Naive thymus-derived CD4-positive, alpha-beta T cell (primary cell): ENCODE measurements around the gene SLC12A4. TPM values are rescaled to one million over a fixed set of nuclear protein-coding genes. Genes with fewer than 3 reads are reported as not detected.
"Not testable (repeated sequence)": the region's sequence is repeated elsewhere in the genome, so short reads cannot be mapped to it uniquely, and the experiment has no call there.

Experiments used
- ATAC-seq: fragments of 150-1000 bp; cut with Tn5 transposase; 2 replicates; pipeline ENCODE4 v1.10.0; 2021; ENCODE audit warnings: mild to moderate bottlenecking, moderate library complexity
- CTCF ChIA-PET: fragments of 350-600 bp; sonication (Branson Sonifier 250); formaldehyde crosslinking; loops from one replicate; lab custom pipeline; 2021; ENCODE audit warnings: antibody characterized with exemption; lab: Charles Lee
- POLR2A ChIA-PET: fragments of 350-600 bp; sonication (Branson Sonifier 250); formaldehyde crosslinking; loops from one replicate; lab custom pipeline; 2021; ENCODE audit warnings: antibody characterized with exemption, inconsistent platforms; lab: Charles Lee
- DNase-seq, 9 donors: peaks; one replicate each; pipeline versions ENCODE4 v3.0.0 to v3.0.0-alpha.2; 2020 to 2022; ENCODE audit warnings: mixed read lengths in 1 of 9
- H3K27ac ChIP-seq: one replicate; pipeline ENCODE4 v1.7.0; 2013; ENCODE audit warnings: mild to moderate bottlenecking, low read depth, low read length, moderate library complexity
- H3K27me3 ChIP-seq, 2 donors: one replicate each; pipeline ENCODE4 v1.7.0; 2013; ENCODE audit warnings: low read length in 2 of 2, mild to moderate bottlenecking in 2 of 2, moderate library complexity in 2 of 2; ENCODE audit not compliant: control insufficient read depth in 2 of 2, insufficient read depth in 2 of 2
- H3K36me3 ChIP-seq, 3 experiments: 1 replicate in 2 of 3; 2 replicates in 1 of 3; pipeline ENCODE4 v1.7.0; 2013; ENCODE audit warnings: low read length in 3 of 3, mild to moderate bottlenecking in 3 of 3, moderate library complexity in 1 of 3; ENCODE audit not compliant: insufficient read depth in 3 of 3, control insufficient read depth in 2 of 3
- H3K4me1 ChIP-seq, 2 donors: one replicate each; pipeline ENCODE4 v1.7.0; 2013; ENCODE audit warnings: low read length in 2 of 2, mild to moderate bottlenecking in 2 of 2, moderate library complexity in 1 of 2; ENCODE audit not compliant: control insufficient read depth in 2 of 2, insufficient read depth in 2 of 2
- H3K4me3 ChIP-seq: 2 replicates; pipeline ENCODE4 v1.7.0; 2013; ENCODE audit warnings: mild to moderate bottlenecking, low read length
- H3K9me3 ChIP-seq, 3 experiments: 1 replicate in 2 of 3; 2 replicates in 1 of 3; pipeline ENCODE4 v1.7.0; 2013; ENCODE audit warnings: low read length in 3 of 3; ENCODE audit not compliant: control insufficient read depth in 2 of 3
- H3K27ac Mint-ChIP-seq, 9 donors: one replicate each; pipeline ENCODE4 v1.8.0; 2020 to 2022; ENCODE audit warnings: mixed read lengths in 9 of 9, mild to moderate bottlenecking in 8 of 9, moderate library complexity in 5 of 9, inconsistent platforms in 2 of 9
- H3K27me3 Mint-ChIP-seq, 5 donors: one replicate each; pipeline ENCODE4 v1.8.0; 2021 to 2022; ENCODE audit warnings: mixed read lengths in 5 of 5, mild to moderate bottlenecking in 1 of 5
- H3K36me3 Mint-ChIP-seq, 5 donors: one replicate each; pipeline ENCODE4 v1.8.0; 2020 to 2022; ENCODE audit warnings: mixed read lengths in 5 of 5, mild to moderate bottlenecking in 3 of 5, inconsistent platforms in 1 of 5
- H3K4me1 Mint-ChIP-seq, 7 donors: one replicate each; pipeline ENCODE4 v1.8.0; 2020 to 2022; ENCODE audit warnings: mixed read lengths in 7 of 7, mild to moderate bottlenecking in 3 of 7, inconsistent platforms in 1 of 7
- H3K4me3 Mint-ChIP-seq, 10 donors: one replicate each; pipeline ENCODE4 v1.8.0; 2020 to 2022; ENCODE audit warnings: mild to moderate bottlenecking in 10 of 10, mixed read lengths in 10 of 10, moderate library complexity in 6 of 10, inconsistent platforms in 2 of 10
- H3K9me3 Mint-ChIP-seq, 11 donors: one replicate each; pipeline ENCODE4 v1.8.0; 2020 to 2022; ENCODE audit warnings: mixed read lengths in 11 of 11, mild to moderate bottlenecking in 4 of 11, inconsistent platforms in 1 of 11, moderate library complexity in 1 of 11
- intact Hi-C, 2 donors: fragments of 100-400 bp; cut with micrococcal nuclease; formaldehyde crosslinking; loops; one replicate each; pipeline ENCODE4 v1.15.1; 2023
- polyA plus RNA-seq, 2 donors: library from polyadenylated mRNA; unstranded; fragments of 300-500 nt; fragmentation: Illumina TruSeq; gene quantifications; one replicate each; pipeline ENCODE4 v1.2.3, GENCODE V29; 2021
- total RNA-seq, 6 experiments: library from RNA in 5 of 6; stranded (reverse) in 5 of 6; gene quantifications; 1 replicate in 5 of 6; 2 replicates in 1 of 6; pipeline ENCODE4 v1.2.3 and lab custom pipeline; 2021 to 2026

Gene SLC12A4
- total and polyA plus RNA-seq, 7 experiments from 2014 or later, result 3.8 to 44.4 (median 28.1) TPM

- Mint-ChIP-seq H3K36me3 (peaks cover 5 to 22% (median 7%) of the 10 kb centered on the region in 5 donors), H3K4me3 (peak overlapping the region in 7 of 10 donors; percentile 89 to 100 (median 100)), H3K4me1 (peaks cover 32 to 62% (median 46%) of the 10 kb centered on the region in 7 donors), H3K27ac (peak overlapping the region in 6 of 9 donors; percentile 87 to 99 (median 98))
- CTCF ChIA-PET, result interaction anchor here (0.6 to 0.7 kb wide), 5 partner anchors 60 to 1399 kb away, joined by 3 to 4 read pairs (median 4); no protein-coding TSS in a partner anchor
- H3K27me3 Mint-ChIP-seq, H3K27me3 ChIP-seq, H3K9me3 Mint-ChIP-seq, H3K4me3 ChIP-seq, H3K9me3 ChIP-seq, DNase-seq, ATAC-seq: not testable (repeated sequence)
- Histone ChIP-seq H3K27ac (peak overlapping the region; percentile 77), H3K36me3 (peaks cover 19 to 37% (median 20%) of the 10 kb centered on the region in 3 experiments), H3K4me1 (peaks cover 21 to 42% of the 10 kb centered on the region in 2 donors)
- POLR2A ChIA-PET, result interaction anchor here (0.6 to 4.5 kb wide), 10 partner anchors 28 to 422 kb away, joined by 3 to 35 read pairs (median 5); partner anchors contain the start of genes NUTF2 and THAP11
- intact Hi-C loops, result loop anchor here (2.0 to 5.0 kb wide), 4 partner anchors 277 to 375 kb away; partner anchors contain the start of genes PRMT7 (in 2 of the 2), SLC7A6OS (in 2 of the 2), ACD (in 1 of the 2) and CTCF (in 1 of the 2)
Measured at GRCh38 chr16:67937713-67938112, 30.7 kb downstream of the SLC12A4 start.

GRCh38 chr16:67936880-67937605, 31.4 kb downstream of the SLC12A4 start:
- H3K4me3 Mint-ChIP-seq, result peak overlapping the region; percentile 89 to 100 (median 100)
- peaks cover 19 to 40% (median 20%) of the 10 kb centered on the region in 3 experiments for H3K36me3 ChIP-seq
- DNase-seq (peak in 4 of 9 donors; percentile 48 to 84 (median 82)), ATAC-seq (peak; percentile 61)
- peaks cover 21 to 42% of the 10 kb centered on the region in 2 donors for H3K4me1 ChIP-seq
- ChIA-PET CTCF (interaction anchor here (0.6 to 1.3 kb wide), 4 partner anchors 33 to 417 kb away, joined by 3 to 4 read pairs (median 3); no protein-coding TSS in a partner anchor), POLR2A (interaction anchor here (0.6 to 4.5 kb wide), 25 partner anchors 10 to 421 kb away, joined by 3 to 35 read pairs (median 4); partner anchors contain the start of genes C16orf86, DDX28, DPEP2 and DUS2)
- no peaks in the 10 kb centered on the region for H3K27me3 ChIP-seq
- H3K27ac Mint-ChIP-seq, result peak overlapping the region; percentile 87 to 99 (median 99)
- peaks cover 5 to 26% (median 7%) of the 10 kb centered on the region in 5 donors for H3K36me3 Mint-ChIP-seq
- H3K27me3 Mint-ChIP-seq, result peaks cover 0 to 3% (median 0%) of the 10 kb centered on the region in 5 donors
- intact Hi-C loops, result loop anchor here (1.0 to 5.0 kb wide), 11 partner anchors 46 to 456 kb away; partner anchors contain the start of genes CTCF (in 2 of the 2), PRMT7 (in 2 of the 2), SLC7A6OS (in 2 of the 2) and ACD (in 1 of the 2)
- H3K9me3 ChIP-seq, result no peaks in the 10 kb centered on the region
- peak overlapping the region; percentile 77 for H3K27ac ChIP-seq
- H3K4me1 Mint-ChIP-seq, result peaks cover 30 to 59% (median 44%) of the 10 kb centered on the region in 7 donors
- no peaks in the 10 kb centered on the region for H3K9me3 Mint-ChIP-seq
- H3K4me3 ChIP-seq, result peak overlapping the region; percentile 99

GRCh38 chr16:67936124-67936879, 32.1 kb downstream of the SLC12A4 start, which contains the start of gene PSMB10:
TSS of gene PSMB10 (minus strand) at chr16:67936850. CDS start at chr16:67936749, 101 bp downstream.
- ATAC-seq, result peak; percentile 4
- POLR2A ChIA-PET, result interaction anchor here (0.6 to 4.5 kb wide), 42 partner anchors 10 to 380 kb away, joined by 3 to 35 read pairs (median 4); partner anchors contain the start of genes C16orf86, CTCF, DDX28 and DPEP2

GRCh38 chr16:67935402-67936123, 32.9 kb downstream of the SLC12A4 start:
- H3K9me3 ChIP-seq, result no peaks in the 10 kb centered on the region
- peak overlapping the region; percentile 77 for H3K27ac ChIP-seq
- ChIA-PET POLR2A (interaction anchor here (0.6 to 4.5 kb wide), 35 partner anchors 11 to 380 kb away, joined by 3 to 35 read pairs (median 5); partner anchors contain the start of genes C16orf86, CARMIL2, CTCF and DDX28), CTCF (interaction anchor here (0.8 to 2.7 kb wide), 6 partner anchors 34 to 414 kb away, joined by 3 to 11 read pairs (median 4); partner anchors contain the start of genes NFATC3, NRN1L and NUTF2)
- DNase-seq, result peak; percentile 71 to 95 (median 91)
- peaks cover 5 to 27% (median 7%) of the 10 kb centered on the region in 5 donors for H3K36me3 Mint-ChIP-seq
- intact Hi-C loops, result loop anchor here (1.0 to 5.0 kb wide), 21 partner anchors 33 to 454 kb away; partner anchors contain the start of genes ACD (in 2 of the 2), ATP6V0D1 (in 2 of the 2), CTCF (in 2 of the 2) and EDC4 (in 2 of the 2)
- peak overlapping the region; percentile 87 to 99 (median 99) for H3K27ac Mint-ChIP-seq
- H3K36me3 ChIP-seq, result peaks cover 19 to 55% (median 20%) of the 10 kb centered on the region in 3 experiments
- no peaks in the 10 kb centered on the region for H3K27me3 ChIP-seq
- peaks cover 28 to 48% (median 35%) of the 10 kb centered on the region in 7 donors for H3K4me1 Mint-ChIP-seq
- peaks cover 0 to 3% (median 0%) of the 10 kb centered on the region in 5 donors for H3K27me3 Mint-ChIP-seq
- H3K4me3 ChIP-seq, result peak overlapping the region; percentile 99
- H3K9me3 Mint-ChIP-seq, result no peaks in the 10 kb centered on the region
- peak overlapping the region; percentile 89 to 100 (median 100) for H3K4me3 Mint-ChIP-seq
- ATAC-seq, result peak; percentile 96
- H3K4me1 ChIP-seq, result peaks cover 21 to 32% of the 10 kb centered on the region in 2 donors

More at GRCh38 chr16:67936124-67936879, 32.1 kb downstream of the SLC12A4 start, which contains the start of gene PSMB10:
- intact Hi-C loops, result loop anchor here (1.0 to 5.0 kb wide), 11 partner anchors 47 to 455 kb away; partner anchors contain the start of genes CTCF (in 2 of the 2), PRMT7 (in 2 of the 2), SLC7A6OS (in 2 of the 2) and ACD (in 1 of the 2)
- H3K9me3 Mint-ChIP-seq, result no peaks in the 10 kb centered on the region
- CTCF ChIA-PET, result interaction anchor here (0.9 to 2.7 kb wide), 5 partner anchors 33 to 415 kb away, joined by 3 to 11 read pairs (median 3); partner anchors contain the start of genes NRN1L and NUTF2
- peak within 1 kb of the TSS; percentile 87 to 99 (median 99) for H3K27ac Mint-ChIP-seq
- Histone ChIP-seq H3K9me3 (no peaks in the 10 kb centered on the region), H3K27me3 (no peaks in the 10 kb centered on the region), H3K27ac (peak within 1 kb of the TSS; percentile 77), H3K4me1 (peaks cover 21 to 35% of the 10 kb centered on the region in 2 donors), H3K4me3 (peak within 1 kb of the TSS; percentile 99), H3K36me3 (peaks cover 19 to 47% (median 20%) of the 10 kb centered on the region in 3 experiments)
- peaks cover 5 to 27% (median 7%) of the 10 kb centered on the region in 5 donors for H3K36me3 Mint-ChIP-seq
- peak in 7 of 9 donors; percentile 24 to 86 (median 76) for DNase-seq
- H3K27me3 Mint-ChIP-seq, result peaks cover 0 to 3% (median 0%) of the 10 kb centered on the region in 5 donors
- H3K4me3 Mint-ChIP-seq, result peak within 1 kb of the TSS; percentile 89 to 100 (median 100)
- peaks cover 28 to 52% (median 36%) of the 10 kb centered on the region in 7 donors for H3K4me1 Mint-ChIP-seq

GRCh38 chr16:67935101-67935401, 33.4 kb downstream of the SLC12A4 start:
- Histone ChIP-seq H3K27me3 (no peaks in the 10 kb centered on the region), H3K27ac (peak overlapping the region; percentile 77), H3K36me3 (peaks cover 19 to 60% (median 20%) of the 10 kb centered on the region in 3 experiments), H3K9me3 (no peaks in the 10 kb centered on the region), H3K4me3 (peak overlapping the region; percentile 99), H3K4me1 (peaks cover 21 to 26% of the 10 kb centered on the region in 2 donors)
- DNase-seq, result no peak
- H3K9me3 Mint-ChIP-seq, result no peaks in the 10 kb centered on the region
- no peak for ATAC-seq
- peaks cover 0 to 3% (median 0%) of the 10 kb centered on the region in 5 donors for H3K27me3 Mint-ChIP-seq
- intact Hi-C loops, result loop anchor here (1.0 to 5.0 kb wide), 16 partner anchors 33 to 454 kb away; partner anchors contain the start of genes EDC4 (in 2 of the 2), PRMT7 (in 2 of the 2), PSKH1 (in 2 of the 2) and SLC12A4 (in 2 of the 2)
- ChIA-PET CTCF (interaction anchor here (0.8 to 2.7 kb wide), 5 partner anchors 48 to 414 kb away, joined by 3 to 11 read pairs (median 4); partner anchors contain the start of genes NFATC3, NRN1L and NUTF2), POLR2A (interaction anchor here (1.0 to 4.5 kb wide), 24 partner anchors 11 to 379 kb away, joined by 3 to 35 read pairs (median 6); partner anchors contain the start of genes CARMIL2, DPEP2, EDC4 and NFATC3)
- peak overlapping the region; percentile 73 to 100 (median 100) for H3K4me3 Mint-ChIP-seq
- peak overlapping the region; percentile 87 to 99 (median 99) for H3K27ac Mint-ChIP-seq
- peaks cover 5 to 24% (median 7%) of the 10 kb centered on the region in 5 donors for H3K36me3 Mint-ChIP-seq
- peaks cover 23 to 43% (median 30%) of the 10 kb centered on the region in 7 donors for H3K4me1 Mint-ChIP-seq
